ENCODE results near the gene FCGBP.

FCGBP gene

DNA sequence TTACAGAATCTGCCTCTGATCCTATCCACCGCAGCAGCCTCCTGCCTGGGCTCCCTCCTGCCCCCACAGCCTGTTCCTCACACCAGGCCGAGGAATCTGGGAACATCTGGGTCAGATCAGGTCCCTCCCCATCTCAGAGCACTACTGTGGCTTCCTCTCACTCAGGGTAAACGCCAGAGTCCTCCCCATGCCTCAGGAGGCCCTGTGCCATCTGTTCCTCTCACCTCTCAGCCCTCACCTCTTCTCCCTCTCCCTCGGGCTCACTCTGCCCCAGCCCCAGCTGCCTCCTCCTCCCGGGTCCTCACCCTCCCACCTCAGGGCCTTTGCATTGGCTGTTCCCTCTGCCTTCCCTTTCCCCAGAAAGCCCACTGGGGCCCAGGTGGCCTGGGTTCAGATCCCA lies 18.2 kb downstream of the FCGBP start:
- TF ChIP-seq, protein P1, sequence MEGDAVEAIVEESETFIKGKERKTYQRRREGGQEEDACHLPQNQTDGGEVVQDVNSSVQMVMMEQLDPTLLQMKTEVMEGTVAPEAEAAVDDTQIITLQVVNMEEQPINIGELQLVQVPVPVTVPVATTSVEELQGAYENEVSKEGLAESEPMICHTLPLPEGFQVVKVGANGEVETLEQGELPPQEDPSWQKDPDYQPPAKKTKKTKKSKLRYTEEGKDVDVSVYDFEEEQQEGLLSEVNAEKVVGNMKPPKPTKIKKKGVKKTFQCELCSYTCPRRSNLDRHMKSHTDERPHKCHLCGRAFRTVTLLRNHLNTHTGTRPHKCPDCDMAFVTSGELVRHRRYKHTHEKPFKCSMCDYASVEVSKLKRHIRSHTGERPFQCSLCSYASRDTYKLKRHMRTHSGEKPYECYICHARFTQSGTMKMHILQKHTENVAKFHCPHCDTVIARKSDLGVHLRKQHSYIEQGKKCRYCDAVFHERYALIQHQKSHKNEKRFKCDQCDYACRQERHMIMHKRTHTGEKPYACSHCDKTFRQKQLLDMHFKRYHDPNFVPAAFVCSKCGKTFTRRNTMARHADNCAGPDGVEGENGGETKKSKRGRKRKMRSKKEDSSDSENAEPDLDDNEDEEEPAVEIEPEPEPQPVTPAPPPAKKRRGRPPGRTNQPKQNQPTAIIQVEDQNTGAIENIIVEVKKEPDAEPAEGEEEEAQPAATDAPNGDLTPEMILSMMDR (IDR thresholded peaks at IDR 0.05): no peak
- no peak for TF ChIP-seq ZFX (IDR thresholded peaks at IDR 0.05; ENCODE audit: borderline replicate concordance)
- no peak overlapping the region for H3K27ac ChIP-seq

DNA sequence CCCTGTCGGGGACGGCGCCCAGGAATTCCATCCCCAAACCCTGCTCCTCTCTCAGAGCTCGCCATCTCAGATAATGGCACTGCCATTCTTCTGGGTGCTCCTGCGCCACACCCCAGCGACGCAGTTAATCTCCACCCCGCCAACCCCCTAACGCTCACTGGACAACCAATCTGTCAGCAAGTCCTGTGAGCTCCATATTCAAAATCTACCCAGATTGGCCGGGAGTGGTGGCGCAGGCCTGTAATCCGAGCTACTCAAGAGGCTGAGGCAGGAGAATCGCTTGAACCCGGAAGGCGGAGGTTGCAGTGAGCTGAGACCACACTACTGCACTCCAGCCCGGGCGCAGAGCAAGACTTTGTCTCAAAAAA lies 18.6 kb downstream of the FCGBP start:
- H3K27ac ChIP-seq: no peak overlapping the region
- TF ChIP-seq, protein P1 (IDR thresholded peaks at IDR 0.05): no peak
- TF ChIP-seq ZFX (IDR thresholded peaks at IDR 0.05; ENCODE audit: borderline replicate concordance): no peak

DNA sequence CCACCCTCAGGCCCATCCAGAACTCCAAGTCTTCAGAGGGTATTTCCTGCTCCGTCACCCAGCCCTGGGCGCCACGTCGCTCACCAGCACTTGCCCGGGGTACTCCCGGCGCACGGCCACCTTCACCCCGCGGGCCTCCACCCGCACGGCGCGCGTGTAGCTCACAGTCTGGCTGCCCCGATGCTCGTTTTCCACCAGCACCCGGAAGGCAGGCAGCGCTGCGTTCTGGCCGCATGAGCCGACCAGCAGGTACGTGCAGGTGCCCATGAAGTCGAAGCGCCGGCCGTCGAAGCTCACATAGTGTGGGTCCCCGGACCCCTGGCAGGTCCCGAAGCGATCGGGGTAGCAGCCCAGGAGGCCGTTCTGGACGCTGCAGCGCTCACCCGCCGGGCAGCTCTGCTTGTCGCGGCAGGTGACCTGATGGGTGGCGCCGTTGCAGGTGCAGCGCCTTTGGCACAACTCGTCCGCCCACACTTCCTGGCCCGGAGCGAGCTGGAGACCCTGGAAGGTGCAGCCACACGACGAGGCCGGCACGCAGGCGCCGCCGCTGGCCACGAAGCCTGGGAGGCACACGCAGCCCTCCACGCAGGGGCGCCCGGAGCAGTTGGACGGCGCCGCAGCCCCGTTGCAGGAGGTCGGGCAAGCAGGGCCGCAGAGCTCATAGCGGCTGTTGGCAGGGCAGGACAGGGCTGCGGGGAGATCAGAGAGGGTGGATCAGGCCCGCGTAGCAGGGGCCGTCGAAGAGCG lies 19.2 kb downstream of the FCGBP start:
- no peak for TF ChIP-seq ZFX (IDR thresholded peaks at IDR 0.05; ENCODE audit: borderline replicate concordance)
- TF ChIP-seq, protein P1 (IDR thresholded peaks at IDR 0.05): no peak
- no peak overlapping the region for H3K27ac ChIP-seq

DNA sequence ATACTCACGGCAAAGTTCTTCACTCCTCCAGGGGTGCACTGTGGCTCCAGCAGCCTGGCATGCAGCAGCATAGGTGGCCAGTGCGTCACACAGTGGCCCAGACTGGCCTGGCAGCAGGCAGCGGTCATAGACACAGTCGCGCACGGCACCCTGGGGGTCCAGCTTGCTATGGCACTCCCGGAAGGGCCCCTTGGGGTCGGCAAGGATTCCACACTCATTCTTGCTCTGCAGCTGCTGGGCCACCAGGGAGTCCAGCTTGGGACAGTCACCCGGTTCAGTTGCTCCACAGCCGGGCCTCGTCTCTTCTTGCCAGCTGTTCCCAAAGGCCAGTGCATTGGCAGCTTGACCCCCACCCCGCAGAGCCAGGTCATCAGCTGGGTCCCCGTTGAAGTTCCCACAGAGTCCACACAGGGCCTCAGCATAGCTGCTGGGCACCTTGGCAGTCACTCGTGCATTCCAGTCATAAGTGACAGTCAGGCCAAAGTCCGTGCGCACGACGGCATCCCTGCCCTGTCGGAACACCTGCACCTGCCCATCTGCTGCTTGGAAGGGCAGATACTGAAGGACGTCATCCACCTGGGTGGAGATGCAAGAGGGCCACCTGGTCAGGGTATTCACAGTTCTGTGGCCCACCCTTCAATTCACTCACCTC lies 20.6 kb downstream of the FCGBP start:
- H3K27ac ChIP-seq: no peak overlapping the region
- TF ChIP-seq ZFX (IDR thresholded peaks at IDR 0.05; ENCODE audit: borderline replicate concordance): no peak
- TF ChIP-seq, protein P1 (IDR thresholded peaks at IDR 0.05): no peak

- no peak overlapping the region for H3K27ac ChIP-seq
- TF ChIP-seq ZFX (IDR thresholded peaks at IDR 0.05; ENCODE audit: borderline replicate concordance): no peak
- TF ChIP-seq, protein P1 (IDR thresholded peaks at IDR 0.05): no peak
Observed at GRCh38 chr19:39908803-39909202, 25.6 kb downstream of the FCGBP start.

DNA sequence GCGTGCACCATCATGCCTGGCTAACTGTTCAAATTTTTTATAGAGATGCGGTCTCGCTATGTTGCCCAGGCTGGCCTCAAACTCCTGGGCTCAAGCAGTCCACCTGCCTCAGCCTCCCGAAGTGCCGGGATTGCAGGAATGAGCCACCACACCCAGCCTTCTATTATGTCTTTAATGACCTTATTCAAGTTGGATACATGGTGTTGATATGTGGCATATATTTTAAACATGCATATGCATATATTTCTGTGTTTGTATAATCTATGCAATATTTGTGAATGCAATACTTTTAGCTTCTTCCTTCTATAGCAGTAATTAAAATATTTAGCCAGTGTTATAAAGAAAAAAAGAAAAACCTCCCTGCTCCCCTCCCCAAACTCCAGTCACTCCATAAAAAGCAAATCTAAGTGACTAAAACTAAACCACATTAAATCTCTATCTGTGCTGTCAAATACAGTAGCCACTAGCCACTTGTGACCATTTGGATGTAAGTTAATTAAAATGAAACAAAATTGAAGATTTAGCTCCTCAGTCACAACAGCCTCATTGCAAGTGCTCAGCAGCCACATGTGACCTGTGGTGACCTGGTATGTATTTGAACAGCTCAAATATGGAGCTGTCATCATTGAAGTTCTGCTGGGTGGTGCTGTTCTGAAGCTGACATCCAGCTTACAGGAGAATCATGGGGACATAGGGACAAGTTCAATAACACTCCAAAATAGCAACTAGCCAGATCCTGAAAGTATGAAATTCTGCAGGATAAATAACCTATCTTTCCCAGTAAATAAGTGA lies 27.4 kb downstream of the FCGBP start:
- no peak overlapping the region for H3K27ac ChIP-seq
- TF ChIP-seq, protein P1 (IDR thresholded peaks at IDR 0.05): no peak
- TF ChIP-seq ZFX (IDR thresholded peaks at IDR 0.05; ENCODE audit: borderline replicate concordance): no peak

All from 22Rv1 (cell line).